Measurements from ENCODE around the gene NLRX1. TPM values are rescaled to one million over a fixed set of nuclear protein-coding genes. Genes with fewer than 3 reads are reported as not detected.
A peak's percentile ranks its signal among the peaks of the same experiment; 100 is the strongest.
"Not testable (repeated sequence)": the region's sequence is repeated elsewhere in the genome, so short reads cannot be mapped to it uniquely, and the experiment has no call there.

The NLRX1 gene
- polyA plus RNA-seq, 1 donor = 10.0 TPM

GRCh38 chr11:119206511-119207414 is 38.2 kb downstream of the NLRX1 start:
- DNase-seq = peak; percentile 36

- DNase-seq = no peak
Measured at GRCh38 chr11:119207415-119207960, 39.0 kb downstream of the NLRX1 start.

- no peak for DNase-seq
Measured at GRCh38 chr11:119209186-119209585, 40.7 kb downstream of the NLRX1 start.

GRCh38 chr11:119210050-119210449 is 41.5 kb downstream of the NLRX1 start:
- DNase-seq = no peak

- DNase-seq = no peak
Measured at GRCh38 chr11:119218141-119218878, 49.8 kb downstream of the NLRX1 start.

GRCh38 chr11:119222308-119222707 is 53.8 kb downstream of the NLRX1 start:
- no peak for DNase-seq

GRCh38 chr11:119222891-119223290 is 54.4 kb downstream of the NLRX1 start:
- DNase-seq = no peak

- DNase-seq = no peak
Measured at GRCh38 chr11:119223856-119224255, 55.3 kb downstream of the NLRX1 start.

- DNase-seq = not testable (repeated sequence)
Measured at GRCh38 chr11:119228535-119229287, 60.2 kb downstream of the NLRX1 start.

GRCh38 chr11:119229288-119229672 is 60.8 kb downstream of the NLRX1 start:
- no peak for DNase-seq

GRCh38 chr11:119229741-119230140 is 61.2 kb downstream of the NLRX1 start:
- no peak for DNase-seq

Other genes with a start within 250 kb of the NLRX1 start
- 27.6 TPM for gene BCL9L, start 242.8 kb upstream of the NLRX1 start, polyA plus RNA-seq (ENCODE audit: insufficient read length)
- gene UPK2, start 212.4 kb upstream of the NLRX1 start, polyA plus RNA-seq (ENCODE audit: insufficient read length) = 11.8 TPM
- gene FOXR1, start 197.0 kb upstream of the NLRX1 start, polyA plus RNA-seq (ENCODE audit: insufficient read length) = 0.13 TPM
- gene CENATAC, start 170.6 kb upstream of the NLRX1 start, polyA plus RNA-seq (ENCODE audit: insufficient read length) = 52.8 TPM
- gene RPS25, start 150.4 kb upstream of the NLRX1 start, polyA plus RNA-seq (ENCODE audit: insufficient read length) = 993 TPM
- 87.6 TPM for gene TRAPPC4, start 150.0 kb upstream of the NLRX1 start, polyA plus RNA-seq (ENCODE audit: insufficient read length)
- gene SLC37A4, start 137.8 kb upstream of the NLRX1 start, polyA plus RNA-seq (ENCODE audit: insufficient read length) = 97.8 TPM
- 114 TPM for gene HYOU1, start 111.5 kb upstream of the NLRX1 start, polyA plus RNA-seq (ENCODE audit: insufficient read length)
- 59.9 TPM for gene VPS11, start 100.9 kb upstream of the NLRX1 start, polyA plus RNA-seq (ENCODE audit: insufficient read length)
- 26.7 TPM for gene HMBS, start 83.8 kb upstream of the NLRX1 start, polyA plus RNA-seq (ENCODE audit: insufficient read length)
- gene DPAGT1, start 66.9 kb upstream of the NLRX1 start, polyA plus RNA-seq (ENCODE audit: insufficient read length) = 63.5 TPM
- 11.1 TPM for gene C2CD2L, start 61.4 kb upstream of the NLRX1 start, polyA plus RNA-seq (ENCODE audit: insufficient read length)
- 43.3 TPM for gene HINFP, start 47.1 kb upstream of the NLRX1 start, polyA plus RNA-seq (ENCODE audit: insufficient read length)
- gene ABCG4, start 19.7 kb upstream of the NLRX1 start, polyA plus RNA-seq (ENCODE audit: insufficient read length) = 1.0 TPM
- gene NHERF4, start 16.8 kb downstream of the NLRX1 start, polyA plus RNA-seq (ENCODE audit: insufficient read length) = 19.2 TPM
- 24.4 TPM for gene CBL, start 37.6 kb downstream of the NLRX1 start, polyA plus RNA-seq (ENCODE audit: insufficient read length)
- 42.5 TPM for gene MCAM, start 148.4 kb downstream of the NLRX1 start, polyA plus RNA-seq (ENCODE audit: insufficient read length)
- 31.9 TPM for gene RNF26, start 165.8 kb downstream of the NLRX1 start, polyA plus RNA-seq (ENCODE audit: insufficient read length)
- 15.7 TPM for gene C1QTNF5, start 172.2 kb downstream of the NLRX1 start, polyA plus RNA-seq (ENCODE audit: insufficient read length)
- not detected for gene MFRP, start 178.0 kb downstream of the NLRX1 start, polyA plus RNA-seq (ENCODE audit: insufficient read length)
- gene USP2, start 213.0 kb downstream of the NLRX1 start, polyA plus RNA-seq (ENCODE audit: insufficient read length) = 10.4 TPM

Measured in left kidney (tissue), 2 donors.